ENCODE measurements around the gene SYTL2.
"Not testable (repeated sequence)": the region's sequence is repeated elsewhere in the genome, so short reads cannot be mapped to it uniquely, and the experiment has no call there.

Gene SYTL2, protein sequence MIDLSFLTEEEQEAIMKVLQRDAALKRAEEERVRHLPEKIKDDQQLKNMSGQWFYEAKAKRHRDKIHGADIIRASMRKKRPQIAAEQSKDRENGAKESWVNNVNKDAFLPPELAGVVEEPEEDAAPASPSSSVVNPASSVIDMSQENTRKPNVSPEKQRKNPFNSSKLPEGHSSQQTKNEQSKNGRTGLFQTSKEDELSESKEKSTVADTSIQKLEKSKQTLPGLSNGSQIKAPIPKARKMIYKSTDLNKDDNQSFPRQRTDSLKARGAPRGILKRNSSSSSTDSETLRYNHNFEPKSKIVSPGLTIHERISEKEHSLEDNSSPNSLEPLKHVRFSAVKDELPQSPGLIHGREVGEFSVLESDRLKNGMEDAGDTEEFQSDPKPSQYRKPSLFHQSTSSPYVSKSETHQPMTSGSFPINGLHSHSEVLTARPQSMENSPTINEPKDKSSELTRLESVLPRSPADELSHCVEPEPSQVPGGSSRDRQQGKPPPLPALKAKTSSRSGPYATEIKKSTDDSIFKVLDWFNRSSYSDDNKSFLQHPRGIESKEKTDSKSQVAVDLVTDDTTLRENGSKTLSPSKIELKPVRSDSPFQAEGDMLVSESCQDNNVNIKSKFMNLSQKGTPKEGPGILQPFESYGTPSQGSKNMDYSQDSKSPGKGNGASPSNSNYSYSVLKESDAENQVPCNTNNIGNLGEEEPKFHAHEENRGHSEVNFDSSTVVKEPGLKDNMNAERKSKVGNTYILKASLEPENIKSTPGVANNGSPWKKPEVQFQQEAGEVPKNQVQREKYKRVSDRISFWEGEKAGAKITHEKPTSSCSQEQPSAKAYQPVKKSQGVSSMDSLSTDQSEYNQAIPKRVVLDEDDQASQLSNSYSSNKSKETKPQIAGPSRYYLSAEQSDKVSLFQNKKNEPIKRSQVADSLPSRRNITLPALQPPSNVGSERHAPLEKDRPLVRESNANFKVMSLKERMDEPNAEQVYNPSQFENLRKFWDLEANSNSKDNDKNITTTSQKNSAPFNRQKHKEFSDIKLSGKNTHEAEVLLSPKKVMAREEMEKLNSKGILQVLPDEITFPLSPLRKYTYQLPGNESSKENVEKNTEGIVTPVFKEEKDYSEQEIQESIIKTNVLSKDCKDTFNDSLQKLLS (N-terminal part only)

DNA sequence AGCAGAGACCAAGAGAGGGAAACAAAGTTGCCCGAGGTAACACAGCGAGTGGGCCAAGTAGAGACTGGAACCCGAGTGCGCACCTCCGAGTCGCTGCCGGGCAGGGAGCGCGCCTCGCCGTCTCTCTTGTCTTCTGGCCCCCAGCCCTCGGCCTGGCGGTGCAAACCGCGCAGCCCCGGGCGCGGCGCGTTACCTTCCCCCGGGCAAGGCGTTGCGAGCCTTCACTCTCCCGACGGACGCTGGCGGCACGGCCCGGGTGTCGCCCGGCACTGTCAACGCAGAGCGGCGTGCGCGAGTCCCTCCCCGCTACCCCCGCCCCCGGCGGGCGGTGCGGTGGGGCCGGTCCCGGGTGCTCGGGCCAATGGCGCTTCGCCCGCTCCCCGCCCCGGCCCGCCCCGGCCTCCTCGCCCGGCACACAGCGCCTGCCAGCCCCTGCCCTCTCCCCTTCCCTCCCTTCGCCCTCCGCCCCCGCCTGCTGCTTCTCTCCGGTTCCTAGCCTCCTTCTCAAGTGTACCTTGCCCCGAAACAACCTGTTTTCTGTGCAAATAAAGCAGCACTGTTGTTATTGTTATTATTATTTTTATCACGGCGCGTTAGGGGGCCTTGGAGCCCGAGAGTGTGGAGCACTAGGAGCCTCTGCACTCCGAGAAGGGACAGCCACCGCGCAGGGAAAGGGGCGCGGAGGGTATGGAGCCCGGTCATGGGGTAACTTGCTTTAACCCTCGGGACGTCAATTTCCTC, at the start of gene SYTL2:
TSS of gene SYTL2 (minus strand) at position 271 of the 741 bp plus-strand sequence. CDS start 53,416 bp downstream, outside the sequence.
- peak; percentile 87 for DNase-seq

DNA sequence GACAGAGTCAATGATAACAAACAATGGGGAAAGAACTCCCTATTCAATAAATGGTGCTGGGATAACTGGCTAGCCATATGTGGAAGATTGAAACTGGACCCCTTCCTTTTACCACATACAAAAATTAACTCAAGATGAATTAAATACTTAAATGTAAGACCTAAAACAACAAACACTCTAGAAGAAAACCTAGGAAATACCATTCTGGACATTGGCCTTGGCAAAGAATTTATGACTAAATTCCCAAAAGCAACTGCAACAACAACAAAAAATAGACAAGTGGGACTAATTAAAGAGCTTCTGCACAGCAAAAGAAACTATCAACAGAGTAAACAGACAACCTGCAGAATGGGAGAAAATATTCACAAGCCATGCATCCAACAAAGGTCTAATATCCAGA, 48.6 kb upstream of the SYTL2 start:
- DNase-seq: not testable (repeated sequence)

DNA sequence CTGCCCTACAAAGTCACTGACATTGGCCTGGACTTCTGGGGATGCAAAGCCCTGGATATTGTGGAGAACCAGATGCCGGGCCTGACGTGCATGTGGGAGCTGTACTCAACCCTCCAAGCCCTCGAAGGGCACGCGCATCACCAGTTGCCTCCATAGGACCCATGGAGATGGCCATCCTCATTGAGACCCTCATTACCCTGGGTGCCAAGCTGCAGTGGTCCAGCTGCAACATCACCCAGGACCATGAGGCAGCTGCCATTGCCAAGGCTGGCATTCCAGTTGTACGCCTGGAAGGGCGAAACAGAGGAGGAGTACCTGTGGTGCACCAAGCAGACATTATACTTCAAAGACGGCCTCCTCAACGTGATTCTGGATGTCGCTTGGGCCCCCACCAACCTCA, 46.2 kb upstream of the SYTL2 start:
- DNase-seq: no peak

DNA sequence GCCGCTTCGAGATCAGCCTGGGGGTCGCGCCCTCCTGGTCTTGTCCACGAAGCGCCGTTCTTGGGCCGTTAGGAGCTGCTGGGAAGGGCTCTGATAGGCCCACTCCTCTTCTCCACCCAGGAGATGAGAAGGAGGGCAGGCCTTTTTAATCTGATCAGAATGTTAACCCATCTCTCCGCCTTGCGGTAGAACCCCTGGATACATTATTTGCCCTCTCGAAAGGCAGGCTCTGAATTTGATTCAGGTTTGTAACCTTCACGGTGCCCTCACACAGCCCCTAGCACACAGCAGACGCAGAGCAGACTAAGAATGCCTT, 44.4 kb upstream of the SYTL2 start, which contains the start of gene CCDC83:
TSS of gene CCDC83 (plus strand) at position 43 of the 316 bp plus-strand sequence. CDS start 9,741 bp downstream, outside the sequence.
- DNase-seq: no peak

DNA sequence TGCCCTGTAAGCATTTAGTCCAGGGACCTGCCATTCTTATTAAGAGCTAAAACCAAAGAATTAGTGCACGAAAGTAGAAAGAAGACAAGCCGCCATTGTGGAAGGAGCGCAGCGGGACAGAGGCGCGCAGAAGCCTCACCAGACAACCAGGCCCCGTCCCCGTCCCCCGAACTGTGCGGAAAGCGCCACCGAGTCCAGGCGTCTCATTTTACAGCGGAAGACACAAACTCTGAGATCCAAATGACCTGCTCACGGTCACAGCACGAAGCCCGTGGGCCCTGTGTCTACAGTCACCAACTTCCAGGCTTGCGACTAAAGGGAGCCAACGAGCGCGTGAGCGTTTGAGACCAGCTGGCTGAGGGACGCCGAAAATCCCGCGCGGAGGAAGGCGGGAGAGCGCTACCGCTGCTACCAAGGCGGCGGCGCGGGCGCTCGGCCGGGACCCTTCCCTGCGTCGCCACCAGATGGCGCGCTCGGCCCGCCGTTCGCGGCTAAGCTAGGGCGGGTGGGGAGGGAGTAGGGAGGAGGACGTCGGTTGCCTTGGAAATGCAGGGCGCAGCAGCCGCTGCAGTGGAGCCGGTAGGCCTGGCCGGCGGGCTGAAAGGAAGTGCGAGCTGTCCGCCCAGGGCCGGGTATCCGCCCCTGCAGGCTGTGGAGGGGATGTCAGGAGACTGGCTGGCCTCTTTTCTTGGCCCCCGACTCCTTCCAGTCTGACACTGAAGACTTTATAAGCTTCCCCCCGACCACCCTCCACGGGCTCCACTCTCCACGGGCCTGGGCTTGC, 43.8 kb upstream of the SYTL2 start:
- DNase-seq: peak; percentile 99

DNA sequence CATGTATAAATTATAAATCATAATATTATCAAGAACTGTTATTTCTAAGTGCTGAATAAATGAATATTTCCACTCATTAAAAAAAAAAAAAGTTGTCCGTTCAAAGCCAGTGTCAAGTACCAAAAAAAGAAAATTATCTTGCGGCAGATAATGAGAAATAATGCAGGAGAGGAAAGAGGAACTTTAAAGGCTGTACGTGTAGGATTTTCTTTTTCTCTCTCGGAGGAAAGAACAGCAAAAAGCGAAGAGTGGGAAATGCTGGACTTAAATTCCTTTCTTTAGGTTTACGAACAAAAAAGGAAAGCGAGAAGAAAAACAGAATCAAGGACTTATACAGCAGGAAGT, 43.2 kb upstream of the SYTL2 start:
- DNase-seq: no peak

DNA sequence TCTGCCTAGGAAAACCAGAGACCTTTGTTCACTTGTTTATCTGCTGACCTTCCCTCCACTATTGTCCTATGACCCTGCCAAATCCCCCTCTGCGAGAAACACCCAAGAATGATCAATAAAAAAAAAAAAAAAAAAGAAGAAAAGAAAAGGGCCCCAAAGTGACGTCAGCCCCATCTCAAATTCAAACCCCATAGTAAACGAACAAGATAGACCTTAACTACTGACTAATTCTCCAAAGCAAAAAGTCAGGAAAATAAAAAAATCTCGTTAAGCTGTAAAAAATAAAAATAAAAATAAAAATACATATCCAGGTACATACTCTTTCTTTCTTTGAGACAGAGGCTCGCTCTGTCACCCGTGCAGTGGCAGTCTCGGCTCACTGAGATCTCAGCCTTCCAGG, 42.6 kb upstream of the SYTL2 start:
- DNase-seq: not testable (repeated sequence)

DNA sequence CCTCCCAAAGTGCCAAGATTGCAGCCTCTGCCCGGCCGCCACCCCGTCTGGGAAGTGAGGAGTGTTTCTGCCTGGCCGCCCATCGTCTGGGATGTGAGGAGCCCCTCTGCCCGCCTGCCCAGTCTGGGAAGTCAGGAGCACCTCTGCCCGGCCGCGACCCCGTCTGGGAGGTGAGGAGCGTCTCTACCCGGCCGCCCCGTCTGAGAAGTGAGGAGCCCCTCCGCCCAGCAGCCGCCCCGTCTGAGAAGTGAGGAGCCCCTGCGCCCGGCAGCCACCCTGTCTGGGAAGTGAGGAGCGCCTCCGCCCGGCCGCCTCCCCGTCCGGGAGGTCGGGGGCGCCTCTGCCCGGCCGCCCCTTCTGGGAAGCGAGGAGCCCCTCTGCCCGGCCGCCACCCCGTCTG, 41.8 kb upstream of the SYTL2 start:
- not testable (repeated sequence) for DNase-seq

DNA sequence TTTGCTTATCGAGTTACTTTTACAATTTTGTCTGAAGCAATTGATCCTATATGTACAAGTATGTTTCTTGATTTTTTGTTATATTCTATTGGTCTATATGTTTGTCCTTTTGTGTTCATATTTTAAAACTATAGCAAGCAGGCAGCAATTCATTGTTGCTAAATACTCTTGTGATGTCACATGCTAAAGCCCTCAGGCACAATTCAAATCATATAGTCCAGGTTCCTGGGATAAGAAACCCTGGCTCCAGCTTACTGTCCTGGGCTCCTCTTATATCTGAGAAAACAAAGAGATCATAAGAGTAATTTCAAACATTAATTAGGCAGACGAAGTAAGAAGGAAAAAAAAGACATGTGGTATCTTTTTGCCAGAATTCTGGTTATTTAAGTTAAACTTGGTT, 37.6 kb upstream of the SYTL2 start:
- no peak for DNase-seq

DNA sequence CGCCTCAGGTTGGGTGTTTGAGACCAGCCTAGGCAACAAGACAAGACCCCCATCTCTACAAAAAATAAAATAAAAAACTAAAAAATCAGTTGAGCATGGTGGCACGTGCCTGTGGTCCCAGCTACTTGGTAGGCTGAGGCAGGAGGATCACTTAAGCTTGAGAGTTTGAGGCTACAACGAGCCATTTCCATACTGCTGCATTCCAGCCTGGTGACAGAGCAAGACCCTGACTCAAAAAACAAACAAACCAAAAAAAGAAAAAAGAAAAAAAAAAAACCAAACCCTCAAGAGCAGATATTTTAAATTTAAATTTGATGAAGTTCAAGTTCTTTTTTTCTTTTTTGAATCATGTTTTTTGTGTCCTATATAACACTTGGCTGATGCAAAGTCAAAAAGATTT, 37.1 kb upstream of the SYTL2 start:
- DNase-seq: no peak

DNA sequence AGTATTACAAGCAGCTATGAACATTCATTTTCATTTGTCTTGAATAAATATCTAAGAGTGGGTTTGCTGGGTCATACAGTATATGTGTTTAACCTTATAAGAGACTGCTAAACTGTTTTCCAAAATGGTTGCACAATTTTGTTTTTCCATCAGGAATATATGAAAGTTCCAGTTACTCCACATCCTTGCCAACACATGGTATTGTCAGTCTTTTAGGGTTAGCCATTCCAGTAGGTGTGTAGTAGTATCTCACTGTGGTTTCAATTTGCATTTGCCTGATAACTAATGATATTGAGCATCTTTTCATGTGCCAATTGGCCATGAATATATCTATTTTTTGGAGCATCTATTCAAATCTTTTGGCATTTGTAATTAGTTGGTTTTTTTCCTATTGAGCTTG, 36.5 kb upstream of the SYTL2 start:
- DNase-seq: no peak

DNA sequence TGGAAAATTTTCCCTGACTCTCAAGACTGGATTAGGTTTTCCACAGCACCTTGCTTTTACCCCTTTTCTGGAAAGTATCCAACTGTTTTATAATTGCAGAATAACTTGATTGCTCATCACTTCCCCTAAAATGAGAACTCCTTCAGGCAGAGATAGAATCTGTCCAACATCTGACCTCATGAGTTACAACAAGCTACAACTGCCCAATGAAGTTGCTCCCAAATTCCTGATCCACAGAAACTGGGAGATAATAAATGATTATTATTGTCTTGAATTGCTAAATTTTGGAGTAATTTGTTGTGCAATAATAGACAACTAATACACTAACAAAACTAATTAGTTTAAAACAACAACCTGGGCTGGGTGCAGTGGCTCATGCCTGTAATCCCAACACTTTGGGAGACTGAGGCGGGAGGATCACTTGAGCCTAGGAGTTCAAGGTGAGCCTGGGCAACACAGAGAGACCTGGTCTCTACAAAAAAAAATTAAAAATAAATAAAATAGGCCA, 34.2 kb upstream of the SYTL2 start:
- DNase-seq: no peak

DNA sequence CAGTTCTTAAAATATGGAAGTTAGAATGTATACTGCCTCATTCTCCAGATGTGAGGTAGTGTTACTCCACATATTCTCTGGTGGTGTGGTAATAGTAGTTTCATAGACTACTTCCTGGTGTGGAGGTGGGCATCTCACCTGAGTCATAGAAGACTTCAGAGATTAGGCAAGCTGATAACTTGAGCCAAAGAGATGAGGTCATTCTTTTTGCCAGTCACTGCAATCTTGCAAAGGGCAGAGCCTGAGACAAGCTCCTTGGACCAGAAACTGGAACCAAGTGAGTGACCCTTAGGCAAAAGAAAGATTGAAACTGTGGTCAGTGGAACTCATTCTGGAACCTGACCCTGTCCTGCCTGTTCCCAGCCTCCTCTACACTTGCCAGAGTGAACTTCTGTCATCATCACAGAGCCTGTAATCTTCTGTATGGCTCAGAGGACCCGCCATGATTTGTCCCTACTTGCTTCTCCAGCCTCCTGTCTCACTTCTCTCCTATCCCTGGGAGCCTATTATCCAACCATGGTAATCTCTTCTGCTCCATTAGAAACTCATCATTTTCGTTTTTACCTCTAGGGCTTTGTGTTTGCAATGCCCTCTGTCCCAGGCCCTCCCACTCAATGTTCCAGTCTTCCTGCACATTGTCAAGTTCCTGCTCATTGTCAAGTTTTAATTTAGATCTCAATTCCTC, 33.6 kb upstream of the SYTL2 start:
- DNase-seq: no peak

DNA sequence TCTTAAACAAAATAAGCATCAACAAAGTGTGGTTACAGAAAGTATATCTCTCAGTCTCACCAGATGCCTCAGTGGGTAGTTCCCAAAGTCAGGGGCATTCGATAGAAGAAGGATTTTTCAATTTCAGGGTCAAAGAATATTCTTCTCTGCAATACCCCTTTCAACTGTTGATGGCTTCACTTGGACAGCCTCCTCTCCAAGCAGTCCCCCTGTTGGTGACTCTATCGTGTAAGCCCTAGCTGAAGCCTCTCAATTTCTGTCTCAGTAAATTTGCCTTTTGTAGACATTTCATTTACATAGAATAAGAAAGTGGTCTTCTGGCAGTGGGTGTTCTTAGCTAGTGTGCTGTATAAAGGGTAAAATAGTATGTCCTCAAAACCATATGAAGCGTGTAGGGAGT, 33.0 kb upstream of the SYTL2 start:
- no peak for DNase-seq

DNA sequence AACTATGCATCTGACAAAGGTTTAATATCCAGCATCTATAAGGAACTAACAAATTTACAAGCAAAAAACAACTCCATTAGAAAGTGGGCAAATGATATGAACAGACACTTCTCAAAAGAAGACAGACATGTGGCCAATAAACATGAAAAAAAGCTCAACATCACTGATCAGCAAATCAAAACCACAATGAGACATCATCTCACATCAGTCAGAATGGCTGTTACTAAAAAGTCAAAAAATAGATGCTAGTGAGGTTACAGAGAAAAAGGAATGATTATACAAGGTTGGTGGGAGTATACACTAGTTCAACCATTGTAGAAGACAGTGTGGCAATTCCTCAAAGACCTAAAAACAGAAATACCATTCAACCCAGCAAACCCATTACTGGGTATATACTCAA, 30.0 kb upstream of the SYTL2 start:
- not testable (repeated sequence) for DNase-seq

DNA sequence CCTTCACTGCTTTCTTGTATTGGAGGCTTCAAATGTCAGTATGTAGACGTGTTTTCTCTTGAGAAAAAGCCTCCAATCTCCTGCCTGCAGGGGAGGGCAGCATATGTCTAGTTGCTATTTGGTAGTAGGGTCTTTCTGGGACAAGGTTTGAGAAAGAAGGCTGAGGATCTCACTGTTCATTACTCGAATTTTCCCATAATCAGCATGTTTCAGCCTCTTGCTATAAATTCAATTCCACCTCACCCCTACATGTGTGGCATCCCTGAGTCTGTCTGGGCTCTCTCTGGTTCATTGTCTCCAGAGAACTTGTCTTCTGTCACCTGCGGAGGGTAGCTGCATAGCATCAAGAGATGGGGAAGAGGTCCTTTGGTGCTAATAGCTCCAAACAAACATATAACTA, 24.8 kb upstream of the SYTL2 start:
- DNase-seq: no peak

DNA sequence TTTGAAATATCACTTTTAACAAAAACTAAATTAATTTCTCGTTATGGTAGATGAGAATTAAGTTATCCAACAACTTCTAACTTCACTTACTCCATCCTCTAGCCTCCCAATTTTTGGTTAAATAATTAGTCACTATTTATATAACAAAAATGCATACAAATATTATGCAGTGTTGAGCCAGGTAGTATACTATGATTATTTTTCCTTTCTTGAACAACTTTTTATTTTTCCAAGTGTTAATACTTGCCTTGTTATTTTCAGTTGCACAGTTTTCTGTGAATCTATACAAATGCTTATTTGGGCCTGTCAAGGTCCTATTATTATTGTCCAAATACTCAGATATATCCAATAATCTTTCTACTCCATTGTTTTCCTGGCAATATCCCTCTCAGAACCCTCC, 24.3 kb upstream of the SYTL2 start:
- DNase-seq: no peak

DNA sequence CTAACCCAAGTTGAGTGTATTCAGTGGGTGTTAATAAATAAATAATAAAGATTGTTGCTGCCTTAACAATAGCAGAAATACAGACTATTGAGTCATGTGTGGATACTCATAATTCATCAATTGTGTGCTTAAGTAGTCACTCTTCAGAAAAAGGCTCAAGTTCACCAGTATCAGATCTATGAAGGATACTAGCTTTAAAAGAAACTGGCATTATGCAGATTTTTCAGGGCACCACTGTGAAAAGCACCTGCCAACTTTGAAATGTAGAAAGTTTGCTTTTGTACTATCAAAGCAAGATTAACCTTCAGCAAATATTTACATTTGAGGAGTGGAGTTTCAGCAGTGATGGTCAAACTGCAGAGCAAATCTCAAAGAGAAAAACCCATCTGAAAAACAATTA, 20.1 kb upstream of the SYTL2 start:
- no peak for DNase-seq

DNA sequence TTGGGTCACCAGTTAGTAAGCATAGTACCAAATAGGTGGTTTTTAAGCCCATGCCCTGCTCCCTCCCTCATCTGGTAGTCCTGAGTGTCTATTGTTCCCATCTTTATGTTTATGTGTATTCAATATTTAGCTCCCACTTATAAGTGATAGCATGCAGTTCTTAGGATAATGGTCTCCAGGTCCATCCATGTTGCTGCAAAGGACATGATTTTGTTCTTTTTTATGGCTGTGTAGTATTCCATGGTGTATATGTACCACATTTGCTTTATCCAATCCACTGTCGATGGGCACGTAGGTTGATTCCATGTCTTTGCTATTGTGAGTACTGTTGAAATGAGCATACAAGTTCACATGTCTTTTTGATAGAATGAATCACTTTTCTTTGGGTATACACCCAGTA, 18.2 kb upstream of the SYTL2 start:
- no peak for DNase-seq

DNA sequence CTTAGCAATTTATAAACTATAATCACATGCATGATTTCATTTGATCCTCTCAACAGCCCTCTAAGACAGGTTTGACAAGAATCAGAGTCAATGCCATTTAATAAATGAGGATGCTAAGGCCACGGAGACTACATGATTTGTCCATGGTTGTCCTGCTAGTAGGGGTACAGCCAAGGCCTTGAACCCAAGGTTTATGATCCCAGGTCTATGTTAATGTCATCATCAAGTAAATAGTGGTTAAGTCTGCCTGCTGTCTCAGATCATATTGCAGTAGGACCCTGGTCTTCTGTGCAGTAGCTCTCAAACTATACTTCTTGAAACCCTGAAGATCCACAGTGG, 17.7 kb upstream of the SYTL2 start:
- DNase-seq: no peak

Measured in activated CD8-positive, alpha-beta memory T cell treated with anti-CD3 and anti-CD28 coated beads, Interleukin-2, amount 50 U/mL, for 48 hours (primary cell).